GM19239 (cell line): ENCODE results near the gene HCRTR2.
"Not testable (repeated sequence)": the region's sequence is repeated elsewhere in the genome, so short reads cannot be mapped to it uniquely, and the experiment has no call there.

Experiments used
- DNase-seq: peaks from one replicate; pipeline ENCODE4 v3.0.0; 2011; ENCODE audit warnings: low spot score; ENCODE audit not compliant: insufficient read length
- FAIRE-seq: peaks from 2 replicates; lab custom pipeline; 2011; peaks lifted over from hg19 to GRCh38; lab: Jason Lieb, UNC

The HCRTR2 gene

GRCh38 chr6:55210952-55211351 is 36.6 kb downstream of the HCRTR2 start:
- FAIRE-seq = no peak
- no peak for DNase-seq

- FAIRE-seq (no peak), DNase-seq (no peak)
Observed at GRCh38 chr6:55212156-55212555, 37.8 kb downstream of the HCRTR2 start.

DNA sequence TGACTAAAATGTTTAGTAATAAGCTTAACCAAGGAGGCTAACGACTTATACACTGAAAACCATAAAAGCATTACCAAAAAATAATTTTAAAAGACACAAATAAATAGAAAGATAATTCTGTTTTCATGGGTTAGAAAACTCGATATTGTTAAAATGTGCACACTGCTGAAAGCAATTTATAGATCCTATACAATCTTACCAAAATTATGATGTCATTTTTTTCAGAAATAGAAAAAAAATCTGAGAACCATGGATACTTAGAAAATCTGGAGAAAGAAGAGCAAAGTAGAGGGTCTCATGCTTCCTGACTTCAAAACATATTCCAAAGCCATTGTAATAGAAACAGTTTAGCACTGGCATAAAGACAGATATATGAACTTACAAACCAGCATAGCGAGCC is 46.6 kb downstream of the HCRTR2 start:
- FAIRE-seq (no peak), DNase-seq (no peak)

- no peak for FAIRE-seq
- DNase-seq = no peak
Observed at GRCh38 chr6:55227862-55228261, 53.5 kb downstream of the HCRTR2 start.

DNA sequence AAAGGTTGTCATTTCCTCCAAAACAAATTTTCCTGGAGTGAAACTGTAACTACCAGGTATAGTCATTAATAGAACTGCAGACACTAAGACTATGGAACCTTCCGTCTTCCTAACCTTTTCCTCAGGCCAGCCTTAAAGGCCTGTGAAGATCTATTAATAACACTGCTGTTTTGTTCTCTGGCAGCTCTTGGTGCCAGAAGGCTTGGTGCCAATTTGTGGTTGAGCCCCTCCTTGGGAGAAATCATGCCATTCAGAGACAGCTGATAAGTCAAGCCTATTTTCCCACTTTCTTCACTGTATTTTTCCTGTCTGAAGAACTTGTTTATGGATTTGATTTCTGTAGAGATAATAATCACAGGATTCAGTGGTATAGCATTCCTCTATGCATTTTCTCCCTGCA is 64.8 kb downstream of the HCRTR2 start:
- no peak for FAIRE-seq

DNA sequence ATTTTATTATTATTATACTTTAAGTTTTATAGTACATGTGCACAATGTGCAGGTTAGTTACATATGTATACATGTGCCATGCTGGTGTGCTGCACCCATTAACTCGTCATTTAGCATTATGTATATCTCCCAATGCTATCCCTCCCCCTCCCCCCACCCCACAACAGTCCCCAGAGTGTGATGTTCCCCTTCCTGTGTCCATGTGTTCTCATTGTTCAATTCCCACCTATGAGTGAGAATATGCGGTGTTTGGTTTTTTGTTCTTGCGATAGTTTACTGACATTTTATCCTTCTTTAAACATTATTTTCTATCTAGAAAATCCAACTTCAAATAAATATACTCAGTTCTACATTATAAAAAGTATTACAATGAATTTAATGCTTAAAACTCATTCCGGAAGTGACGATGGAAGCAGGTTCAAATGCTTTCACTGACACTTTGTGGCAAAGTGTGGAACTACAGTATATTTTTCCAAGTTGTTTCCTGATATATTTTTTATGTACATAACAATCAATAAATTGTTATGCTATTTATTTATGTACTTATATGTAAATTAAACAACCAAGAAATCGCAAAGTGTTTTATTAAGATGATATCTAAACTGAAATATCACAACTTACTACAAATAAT is 66.8 kb downstream of the HCRTR2 start:
- FAIRE-seq, DNase-seq: not testable (repeated sequence)

More for the DNA sequence above, 64.8 kb downstream of the HCRTR2 start:
- DNase-seq = no peak

DNA sequence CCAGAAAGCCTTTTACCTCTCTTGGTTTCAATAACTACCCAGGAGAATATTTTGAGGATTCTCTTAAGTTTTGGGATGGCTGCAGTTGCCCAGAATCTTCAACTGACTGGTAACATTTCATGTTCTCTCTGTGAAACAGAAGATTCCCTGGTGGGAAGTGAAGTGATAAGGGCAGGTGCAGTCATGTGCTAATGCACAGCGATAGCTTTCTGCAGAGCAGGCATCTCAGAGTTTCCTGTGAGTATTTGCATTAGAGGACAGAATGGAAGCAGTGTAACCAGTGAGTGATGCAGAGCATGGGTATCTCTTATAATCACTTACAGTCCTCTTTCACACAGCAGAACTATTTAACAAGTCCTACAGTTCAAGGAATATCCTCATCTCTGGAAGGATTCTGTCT is 76.1 kb downstream of the HCRTR2 start:
- DNase-seq (no peak), FAIRE-seq (no peak)

DNA sequence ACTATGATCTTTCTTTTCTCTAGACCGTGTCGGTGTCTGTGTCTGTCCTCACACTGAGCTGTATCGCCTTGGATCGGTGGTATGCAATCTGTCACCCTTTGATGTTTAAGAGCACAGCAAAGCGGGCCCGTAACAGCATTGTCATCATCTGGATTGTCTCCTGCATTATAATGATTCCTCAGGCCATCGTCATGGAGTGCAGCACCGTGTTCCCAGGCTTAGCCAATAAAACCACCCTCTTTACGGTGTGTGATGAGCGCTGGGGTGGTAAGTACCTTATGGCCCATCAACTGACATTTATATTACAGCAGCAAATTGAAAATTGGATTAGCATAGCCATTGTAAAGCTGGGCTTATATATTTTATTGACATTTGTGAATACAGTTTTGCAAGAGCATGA is 80.8 kb downstream of the HCRTR2 start:
- FAIRE-seq (no peak), DNase-seq (no peak)

DNA sequence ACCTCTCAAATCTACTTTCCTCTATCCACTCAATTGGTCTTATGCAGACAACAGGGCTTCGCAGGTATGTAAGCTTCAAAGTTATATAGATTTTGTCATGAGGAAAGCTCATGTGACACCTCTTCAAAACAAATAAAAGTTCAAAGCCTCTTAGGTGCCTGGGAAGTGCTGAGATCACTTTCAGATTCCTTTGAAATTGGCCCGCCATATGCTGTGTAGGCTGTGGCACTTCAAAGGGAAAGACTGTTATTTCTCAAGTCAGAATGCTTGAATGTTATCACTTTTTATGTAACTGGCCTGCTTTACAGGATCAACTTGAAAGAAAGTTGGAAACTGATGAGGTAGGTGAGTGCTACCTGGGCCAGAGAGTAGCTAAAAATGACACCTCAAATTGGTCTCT is 85.9 kb downstream of the HCRTR2 start:
- FAIRE-seq (no peak), DNase-seq (no peak)

GRCh38 chr6:55265409-55266114 is 91.2 kb downstream of the HCRTR2 start:
- no peak for FAIRE-seq
- DNase-seq = no peak

GRCh38 chr6:55266896-55267295 is 92.6 kb downstream of the HCRTR2 start:
- FAIRE-seq (no peak), DNase-seq (no peak)

- FAIRE-seq = no peak
- peak; percentile 1 for DNase-seq
Observed at GRCh38 chr6:55276745-55277530, 102.6 kb downstream of the HCRTR2 start.

GRCh38 chr6:55277646-55278045 is 103.3 kb downstream of the HCRTR2 start:
- DNase-seq (no peak), FAIRE-seq (no peak)

DNA sequence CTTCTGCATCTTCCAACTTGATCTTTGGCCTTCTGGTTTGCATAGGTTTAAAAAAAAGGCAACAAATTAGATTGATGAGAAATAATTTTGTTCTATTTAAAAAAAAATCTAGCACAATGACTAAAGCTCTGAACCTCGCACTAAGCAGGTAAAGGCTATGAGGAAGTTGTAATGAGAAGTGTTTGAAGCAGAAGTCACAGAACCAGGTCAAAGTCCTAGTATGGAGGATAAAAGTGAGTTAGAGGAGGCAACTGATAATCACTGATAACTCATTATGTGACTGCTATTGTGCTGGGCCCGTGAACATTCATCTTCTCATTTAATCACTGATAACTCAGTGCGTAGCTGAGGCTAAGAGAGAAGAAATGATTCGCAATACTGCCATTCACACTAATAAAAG is 106.9 kb downstream of the HCRTR2 start:
- FAIRE-seq (no peak), DNase-seq (no peak)

GRCh38 chr6:55282115-55282514 is 107.8 kb downstream of the HCRTR2 start:
- DNase-seq (no peak), FAIRE-seq (no peak)

DNA sequence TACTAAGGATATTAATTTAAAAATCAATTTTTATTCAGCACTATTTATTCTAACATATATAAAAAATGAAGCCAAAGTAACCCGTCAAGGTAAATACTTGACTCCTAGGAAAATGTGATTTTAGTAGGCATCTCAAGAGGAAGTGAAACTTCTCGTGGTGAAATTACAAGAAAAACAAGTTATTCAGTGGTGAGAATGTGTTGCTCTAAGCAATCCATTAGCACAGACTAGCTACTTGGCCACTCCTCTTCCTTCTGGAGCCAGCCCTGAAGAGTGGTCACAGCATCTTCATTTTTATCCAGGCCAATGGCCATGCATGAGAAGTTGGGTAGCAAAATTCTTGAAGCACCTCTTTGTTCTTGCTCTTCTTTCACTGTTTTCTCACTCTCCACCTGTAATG is 112.5 kb downstream of the HCRTR2 start:
- DNase-seq = no peak
- no peak for FAIRE-seq

GRCh38 chr6:55290736-55291135 is 116.4 kb downstream of the HCRTR2 start:
- DNase-seq (no peak), FAIRE-seq (no peak)

GRCh38 chr6:55293116-55293515 is 118.8 kb downstream of the HCRTR2 start:
- DNase-seq = no peak
- no peak for FAIRE-seq

- not testable (repeated sequence) for DNase-seq, FAIRE-seq
Observed at GRCh38 chr6:55297214-55297613, 122.9 kb downstream of the HCRTR2 start.

DNA sequence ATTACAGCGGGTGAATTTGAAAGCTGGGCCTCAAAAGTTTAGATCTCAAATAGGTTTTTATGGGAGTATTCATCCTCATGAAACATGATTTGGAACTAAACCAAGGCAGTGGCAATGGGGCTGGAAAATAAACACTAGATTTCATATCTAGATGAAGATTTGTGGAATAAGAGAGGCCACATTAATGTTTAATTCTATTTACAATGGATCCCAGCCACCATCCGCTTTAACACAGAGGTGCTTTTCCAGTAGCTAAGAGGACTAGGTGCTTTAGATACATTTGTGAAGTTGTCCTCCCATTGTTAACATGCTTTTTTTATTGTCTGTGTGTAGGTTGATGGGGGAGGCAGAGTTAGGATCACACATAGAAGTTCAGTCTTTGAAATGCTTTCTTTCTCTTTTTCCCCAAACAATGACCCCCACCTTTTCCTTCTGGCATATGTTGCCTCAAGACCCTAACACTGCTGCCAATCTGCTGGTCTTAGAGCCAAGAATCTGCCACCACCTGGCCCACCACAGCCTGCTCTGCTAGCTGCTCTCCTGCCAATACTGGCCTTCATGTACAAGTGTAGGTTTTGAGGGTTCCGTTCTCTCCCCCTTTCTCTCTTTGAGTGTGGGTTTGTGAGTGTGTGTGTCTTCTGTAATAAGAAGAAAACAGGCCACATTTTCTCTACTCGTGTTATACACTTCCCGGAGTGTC is 125.1 kb downstream of the HCRTR2 start:
- FAIRE-seq (no peak), DNase-seq (no peak)

DNA sequence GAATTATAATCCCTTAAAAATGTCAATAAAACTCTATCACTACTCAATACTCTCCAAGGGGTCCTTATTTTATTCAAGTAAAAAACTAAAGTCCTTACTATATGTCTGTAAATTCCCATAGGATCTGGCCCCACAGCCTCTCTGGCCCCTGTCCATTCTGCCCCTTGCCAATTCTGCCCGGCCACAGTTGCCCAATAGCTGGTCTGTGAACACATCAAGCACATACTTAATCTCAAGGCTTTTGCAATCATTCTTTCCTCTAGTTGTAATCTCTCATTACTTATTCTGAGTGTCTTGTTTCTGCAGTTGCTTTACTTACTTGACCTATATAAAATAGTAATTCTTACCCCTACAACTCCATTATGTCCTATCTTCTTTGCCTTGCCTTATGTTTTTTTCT is 130.4 kb downstream of the HCRTR2 start:
- no peak for DNase-seq
- no peak for FAIRE-seq
